ENCODE results near the gene NEURL1B.
A peak's percentile ranks its signal among the peaks of the same experiment; 100 is the strongest.

Gene NEURL1B

DNA sequence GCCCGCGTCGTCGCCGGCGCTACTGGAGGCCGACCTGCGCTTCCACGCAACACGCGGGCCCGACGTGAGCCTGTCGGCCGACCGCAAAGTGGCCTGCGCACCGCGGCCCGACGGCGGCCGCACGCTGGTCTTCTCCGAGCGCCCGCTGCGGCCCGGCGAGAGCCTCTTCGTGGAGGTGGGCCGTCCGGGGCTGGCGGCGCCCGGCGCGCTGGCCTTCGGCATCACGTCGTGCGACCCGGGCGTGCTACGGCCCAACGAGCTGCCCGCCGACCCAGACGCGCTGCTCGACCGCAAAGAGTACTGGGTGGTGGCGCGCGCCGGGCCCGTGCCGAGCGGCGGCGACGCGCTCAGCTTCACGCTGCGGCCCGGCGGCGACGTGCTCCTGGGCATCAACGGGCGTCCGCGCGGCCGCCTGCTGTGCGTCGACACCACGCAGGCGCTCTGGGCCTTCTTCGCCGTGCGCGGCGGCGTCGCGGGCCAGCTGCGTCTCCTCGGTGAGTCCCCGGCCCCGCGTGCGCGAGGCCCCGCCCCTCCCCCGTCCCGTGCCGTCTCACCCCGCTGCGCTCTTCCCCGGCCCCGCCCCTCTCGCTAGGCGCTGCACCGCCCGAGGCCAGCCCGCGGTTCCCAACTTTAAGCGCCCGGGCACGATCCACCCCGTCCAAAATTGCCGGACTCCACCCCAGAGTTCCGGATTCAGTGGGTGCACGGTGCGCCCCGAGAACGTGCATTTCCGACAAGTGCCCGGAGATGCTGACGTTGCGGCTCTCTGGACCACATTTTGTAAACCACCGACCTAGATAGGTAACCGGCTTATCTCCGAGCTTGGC is 42.8 kb downstream of the NEURL1B start:
- DNase-seq: no peak

DNA sequence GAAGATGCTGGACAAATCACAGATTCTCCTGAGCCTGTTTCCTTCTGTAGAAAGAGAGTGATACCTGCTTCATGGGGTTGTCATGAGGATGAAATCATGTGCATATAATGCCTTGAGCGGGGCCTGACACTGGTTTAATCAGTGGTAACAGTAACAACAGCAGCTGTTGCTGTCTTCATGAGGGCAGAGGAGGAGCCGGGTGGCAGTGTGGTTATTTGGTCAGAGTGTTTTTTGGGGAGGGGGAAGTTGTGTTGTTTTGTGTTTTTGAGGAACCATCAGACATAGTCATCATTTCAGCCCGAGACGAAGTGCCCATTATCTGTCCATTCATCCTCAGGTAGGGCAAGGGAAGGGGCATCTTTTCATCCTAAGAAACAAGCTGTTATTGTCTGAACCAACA is 44.0 kb downstream of the NEURL1B start:
- DNase-seq: no peak

DNA sequence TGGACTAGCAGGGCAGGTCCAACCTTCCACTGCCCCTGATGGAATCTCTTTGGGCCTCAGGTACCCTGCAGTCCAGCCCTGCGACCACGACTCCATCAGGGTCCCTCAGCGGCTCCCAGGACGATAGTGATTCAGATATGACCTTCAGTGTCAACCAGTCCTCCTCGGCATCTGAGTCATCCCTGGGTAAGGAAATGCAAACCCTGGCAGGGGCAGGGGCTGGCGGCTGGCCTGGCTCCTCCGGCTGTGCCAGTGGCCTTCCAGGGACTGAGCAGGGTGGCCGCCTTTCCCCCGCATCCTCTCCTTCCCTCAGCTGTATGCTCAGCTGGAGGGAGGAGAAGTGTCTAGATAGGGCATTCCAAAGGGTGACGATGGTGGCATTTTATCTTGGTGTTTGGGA is 45.0 kb downstream of the NEURL1B start:
- DNase-seq: no peak

DNA sequence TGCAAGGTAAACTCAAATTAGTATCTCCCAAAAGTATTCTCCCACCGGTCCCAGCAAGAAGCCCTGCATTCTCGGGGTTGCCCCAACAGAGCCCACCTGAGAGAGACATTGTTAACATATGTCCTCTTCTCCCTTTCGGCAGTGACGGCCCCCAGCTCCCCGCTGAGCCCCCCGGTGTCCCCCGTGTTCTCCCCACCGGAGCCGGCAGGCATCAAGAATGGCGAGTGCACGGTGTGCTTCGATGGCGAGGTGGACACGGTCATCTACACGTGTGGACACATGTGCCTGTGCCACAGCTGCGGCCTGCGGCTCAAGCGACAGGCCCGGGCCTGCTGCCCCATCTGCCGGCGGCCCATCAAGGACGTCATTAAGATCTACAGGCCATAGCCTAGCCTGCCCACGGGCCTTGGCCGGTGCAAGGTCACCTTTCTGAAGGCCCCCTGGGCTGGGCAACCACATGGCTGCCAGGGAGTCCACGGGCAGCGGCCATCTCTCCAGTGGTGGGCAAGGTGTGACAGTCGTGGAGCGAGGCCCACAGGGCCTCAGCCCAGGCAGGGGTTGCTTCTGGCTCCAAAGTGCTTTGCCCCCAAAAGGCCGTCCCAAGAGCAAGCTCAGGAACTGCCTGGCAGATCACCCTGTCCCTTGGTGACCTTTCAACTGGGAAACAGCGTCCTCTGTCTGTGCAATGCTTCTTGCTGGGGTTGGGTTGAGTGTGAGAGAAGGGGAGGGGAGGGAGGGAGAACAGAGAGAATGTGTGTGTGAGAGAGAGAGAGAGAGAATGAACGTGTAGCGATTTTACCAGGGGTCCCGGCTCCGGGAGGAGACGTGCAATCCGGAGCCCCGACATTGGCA is 45.7 kb downstream of the NEURL1B start:
- no peak for DNase-seq

DNA sequence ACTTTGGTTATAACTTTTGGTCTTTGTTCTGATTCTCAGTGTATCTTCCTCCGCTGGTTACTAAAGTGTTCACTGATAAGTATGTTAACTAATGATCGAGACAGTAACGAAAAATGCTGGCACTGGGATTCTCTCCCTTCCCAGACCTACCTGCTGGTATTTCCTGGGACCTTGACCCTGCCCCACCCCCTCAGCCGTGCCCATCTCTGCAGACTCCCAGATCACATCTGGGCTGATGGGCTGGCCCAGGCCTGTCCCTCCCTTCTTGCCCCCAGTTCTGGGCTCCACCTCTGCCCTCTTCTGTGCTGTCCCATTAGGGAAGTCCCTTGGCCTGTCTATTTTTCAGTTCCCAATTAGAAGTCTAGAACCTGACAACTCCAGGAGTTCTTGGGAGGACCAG is 46.9 kb downstream of the NEURL1B start:
- DNase-seq: no peak

DNA sequence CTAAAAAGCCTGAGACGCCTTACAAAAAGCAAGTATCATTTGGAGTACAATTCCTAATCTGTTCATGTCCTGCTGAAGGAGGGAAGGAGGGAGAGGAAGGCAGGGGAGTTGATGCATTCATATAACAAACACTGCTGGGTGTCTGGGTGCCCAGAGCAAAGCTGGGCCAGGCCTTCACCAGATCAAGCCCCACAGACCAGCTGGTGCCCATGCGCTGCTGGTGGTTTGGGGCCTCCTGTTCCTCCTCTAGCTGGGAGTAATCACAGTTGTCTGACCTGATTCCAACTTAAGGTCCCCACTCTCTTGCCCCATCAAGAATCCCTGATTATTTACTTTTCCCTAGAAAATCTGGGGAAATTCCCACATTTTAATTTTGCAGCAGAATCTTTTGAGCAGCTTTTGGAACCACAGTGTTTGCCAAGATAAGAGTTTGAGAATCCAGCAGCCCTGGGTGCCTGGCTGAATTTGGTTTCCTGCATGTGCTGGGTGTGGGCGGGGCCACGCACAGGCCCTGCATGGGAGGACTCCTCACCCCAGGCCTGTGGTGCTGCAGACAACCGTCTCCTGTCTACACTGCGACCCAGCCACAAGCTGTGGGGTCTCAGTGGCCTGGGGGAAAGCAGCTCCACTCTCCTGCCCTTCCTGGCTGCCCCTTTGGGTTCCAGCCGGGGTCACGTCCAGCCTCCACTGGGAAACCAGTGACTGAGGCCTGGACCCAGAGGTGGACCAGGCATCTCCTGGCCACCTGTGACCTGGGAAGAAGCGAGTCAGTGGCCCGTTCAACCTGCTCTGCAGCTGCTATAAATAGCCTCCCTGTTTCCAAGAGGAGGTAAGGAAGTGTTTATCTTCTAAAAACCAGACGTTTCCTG is 47.5 kb downstream of the NEURL1B start:
- no peak for DNase-seq

DNA sequence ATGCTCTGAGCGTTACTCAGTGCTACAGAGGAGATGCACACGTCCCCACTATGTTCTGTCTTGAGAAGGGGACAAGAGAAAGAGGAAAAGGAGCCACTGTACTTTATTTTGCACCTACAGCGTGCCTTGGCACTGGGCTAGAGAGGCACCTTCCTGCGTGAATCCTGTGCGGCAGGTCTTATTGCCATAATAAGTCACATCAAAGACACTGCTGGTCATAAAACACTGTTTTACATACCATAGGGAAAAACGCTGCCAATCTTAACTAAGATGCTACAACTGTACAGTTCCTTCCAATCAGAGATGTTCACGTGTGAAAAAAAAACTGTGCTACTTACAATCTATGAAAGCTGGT is 48.1 kb downstream of the NEURL1B start:
- no peak for DNase-seq

DNA sequence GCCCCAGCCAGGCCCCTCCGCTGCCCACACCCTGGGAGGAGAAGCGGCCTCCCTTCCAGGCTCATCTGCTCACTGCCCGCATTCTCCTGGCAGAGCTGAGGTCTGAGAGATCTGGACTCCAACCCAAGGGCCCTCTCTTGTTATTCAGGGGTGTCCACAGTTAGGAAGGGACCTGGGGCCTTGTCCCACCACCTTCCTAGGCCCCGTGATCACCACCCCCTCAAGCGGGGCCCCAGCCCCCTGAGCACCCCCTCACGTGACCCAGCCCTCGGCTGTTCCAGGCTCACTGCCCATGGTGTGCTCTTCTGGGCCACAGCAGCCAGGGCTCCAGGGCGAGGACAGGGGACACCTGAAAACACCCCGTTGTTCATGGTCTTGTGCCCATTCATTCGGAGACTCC is 48.7 kb downstream of the NEURL1B start:
- DNase-seq: no peak

DNA sequence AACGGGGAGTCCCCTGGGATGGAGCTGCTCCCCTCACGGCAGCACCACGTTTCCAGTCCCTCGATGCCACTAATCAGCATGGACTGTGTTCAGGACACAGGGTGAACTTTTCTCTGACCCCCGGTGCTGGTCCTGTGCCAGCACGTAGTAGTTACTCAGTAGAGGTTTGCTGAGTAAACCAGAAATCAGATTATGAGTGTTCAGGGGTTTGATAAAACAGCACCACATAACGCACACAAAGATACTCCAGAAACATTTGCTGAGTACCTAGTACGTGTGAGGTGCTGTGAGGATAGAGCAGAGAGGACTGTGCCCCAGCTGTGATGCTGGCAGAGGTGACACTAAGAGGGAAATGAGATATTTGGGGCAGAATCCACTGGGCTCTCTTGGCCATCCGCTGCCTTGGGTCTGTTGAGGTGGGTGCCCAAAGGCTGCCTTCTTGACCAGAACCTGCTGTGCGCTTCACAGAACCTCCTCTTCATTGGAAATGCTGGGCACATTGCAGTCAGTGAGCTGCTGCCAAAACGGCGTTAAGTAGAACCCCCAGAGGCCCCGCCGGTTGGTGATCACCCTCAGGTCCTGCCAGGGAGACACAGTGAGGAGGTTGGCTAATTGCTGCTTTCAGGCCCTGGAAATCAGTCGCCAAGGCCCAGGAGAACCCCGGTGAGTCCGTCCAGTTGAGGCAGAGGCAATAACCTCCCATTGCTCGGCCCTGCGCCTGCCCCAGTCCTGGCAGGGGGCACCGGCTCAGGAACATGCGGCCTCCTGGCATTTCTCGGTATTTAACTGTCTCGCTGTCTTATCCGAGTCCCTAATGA is 49.4 kb downstream of the NEURL1B start:
- DNase-seq: no peak

DNA sequence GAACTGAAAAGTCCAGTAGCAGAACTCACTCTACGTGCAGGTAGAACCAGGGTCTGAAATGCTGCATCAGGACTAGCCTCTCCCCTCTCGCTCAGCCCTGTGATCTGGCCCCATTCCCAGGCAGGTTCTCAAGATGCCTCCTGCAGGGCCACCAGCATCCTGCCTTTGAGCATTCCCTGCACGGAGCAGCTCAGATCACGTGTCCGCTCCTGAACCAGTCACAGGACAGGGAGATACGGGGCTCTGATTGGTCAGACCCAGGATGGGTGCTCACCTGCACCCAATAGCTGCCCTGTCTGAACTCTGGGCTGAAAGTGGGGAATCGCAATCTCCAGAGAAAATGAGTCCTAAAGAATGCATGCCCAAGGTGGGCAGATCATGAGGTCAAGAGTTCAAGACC is 50.8 kb downstream of the NEURL1B start:
- no peak for DNase-seq

DNA sequence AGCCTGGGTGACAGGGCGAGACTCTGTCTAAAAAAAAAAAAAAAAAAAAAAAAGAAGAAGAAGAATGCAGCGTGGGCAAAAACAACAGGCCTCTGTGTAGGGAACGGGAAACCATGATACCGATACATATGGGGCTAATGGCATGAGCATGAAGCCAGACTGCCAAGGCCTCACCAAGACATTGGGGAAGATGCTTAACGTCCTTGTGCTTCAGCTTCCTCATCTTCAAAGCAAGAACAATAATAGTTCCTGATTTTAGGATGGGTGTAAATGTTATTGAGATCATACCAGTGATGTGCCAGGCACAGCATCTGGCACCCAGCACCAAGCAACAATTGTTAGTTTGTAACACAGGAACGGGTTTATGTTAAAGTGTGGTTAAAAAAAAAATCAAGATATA is 51.4 kb downstream of the NEURL1B start:
- DNase-seq: no peak

DNA sequence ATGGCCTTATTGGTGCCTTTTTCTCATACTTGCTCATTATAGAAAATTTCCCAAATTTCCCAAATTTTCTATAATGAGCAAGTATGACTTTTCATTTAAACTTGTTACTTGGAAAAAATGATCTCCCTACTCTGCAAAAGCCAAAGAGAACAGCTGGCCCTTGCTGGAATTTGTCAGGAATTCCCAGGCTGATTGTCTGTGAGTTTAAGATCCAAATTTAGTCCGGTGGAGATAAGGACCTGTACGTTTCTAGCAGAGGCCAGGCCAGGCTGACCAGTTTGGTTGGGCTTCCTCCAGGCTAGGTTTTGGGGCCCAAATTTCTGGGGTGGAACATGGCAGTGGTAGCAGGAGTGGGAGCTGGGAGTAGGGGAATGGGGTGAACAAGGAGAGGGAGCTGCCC is 51.9 kb downstream of the NEURL1B start:
- DNase-seq: no peak

DNA sequence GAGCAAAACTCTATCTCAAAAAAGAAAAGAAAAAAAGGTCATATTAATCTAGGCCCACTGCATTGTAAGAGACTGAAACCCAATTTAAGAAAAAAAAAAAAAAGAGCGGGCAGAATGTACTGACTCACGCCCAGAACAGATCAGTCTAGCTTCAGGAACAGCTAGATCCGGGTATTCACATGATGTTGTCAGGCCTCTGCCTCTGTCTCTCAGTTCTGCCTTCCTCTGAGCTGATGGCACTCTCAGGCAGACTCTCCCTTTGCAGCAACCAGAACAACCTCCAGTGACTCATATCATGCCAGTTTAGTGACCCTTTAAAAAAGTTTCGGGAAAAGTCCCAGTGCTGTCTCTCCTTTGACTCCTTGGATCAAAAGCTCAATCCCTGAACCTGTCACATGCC is 53.0 kb downstream of the NEURL1B start:
- DNase-seq: no peak

DNA sequence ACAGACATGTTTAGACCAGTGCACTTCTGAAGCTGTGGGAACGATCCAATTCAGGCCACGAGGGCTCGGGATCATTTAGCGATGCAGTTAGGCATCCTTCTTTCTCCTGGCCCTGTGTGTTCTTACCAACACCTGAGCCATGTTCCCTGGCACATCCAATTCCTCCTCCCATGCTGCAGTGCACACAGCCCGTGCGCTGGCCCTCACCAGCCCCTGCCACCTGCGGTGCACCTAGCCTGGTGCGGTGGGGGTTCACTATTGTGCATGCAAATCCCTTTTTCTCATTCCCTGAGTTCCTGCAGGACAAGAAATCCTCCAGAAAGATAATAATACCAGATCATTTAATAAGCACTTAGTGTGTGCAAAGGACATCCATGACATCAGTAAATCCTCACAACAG is 53.5 kb downstream of the NEURL1B start:
- no peak for DNase-seq

DNA sequence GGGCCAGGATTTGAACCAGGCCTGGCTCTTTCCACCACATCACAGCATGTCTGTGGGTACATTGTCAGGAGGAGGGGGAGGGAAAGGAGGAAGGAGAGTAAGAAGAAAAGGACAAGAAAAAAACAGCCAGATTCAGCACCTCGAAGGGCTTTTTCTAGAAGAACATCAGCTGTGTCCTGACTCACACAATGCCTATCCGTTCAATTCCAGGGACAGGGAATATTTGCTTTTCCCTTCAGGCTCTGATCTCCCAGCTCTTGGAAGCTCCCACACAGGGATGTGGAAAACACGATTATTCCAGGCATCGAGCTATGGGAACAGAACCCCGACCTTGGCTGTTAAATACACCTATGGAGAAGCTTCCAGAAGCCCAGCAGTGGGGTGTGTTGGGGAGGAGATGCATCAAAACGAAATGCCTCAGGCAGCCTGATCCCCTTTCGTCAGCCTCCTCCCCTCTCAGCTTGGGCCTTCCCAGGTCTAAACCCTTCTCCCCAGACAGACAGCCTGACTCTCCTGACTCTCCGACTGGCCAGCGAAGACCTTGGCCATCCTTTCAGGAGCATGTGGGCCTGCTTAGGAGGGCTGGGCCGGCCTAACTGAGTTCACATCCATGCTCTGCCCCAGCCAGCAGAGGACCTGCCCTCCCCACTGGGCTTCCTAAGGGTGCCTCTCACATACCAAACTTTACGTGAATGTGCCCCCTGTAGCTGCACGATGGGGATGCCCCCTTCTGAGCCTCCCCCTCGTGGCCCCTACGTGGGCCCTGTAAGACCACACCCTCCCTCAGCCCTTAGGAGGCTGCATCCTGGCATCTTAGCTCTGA is 54.4 kb downstream of the NEURL1B start:
- DNase-seq: no peak

DNA sequence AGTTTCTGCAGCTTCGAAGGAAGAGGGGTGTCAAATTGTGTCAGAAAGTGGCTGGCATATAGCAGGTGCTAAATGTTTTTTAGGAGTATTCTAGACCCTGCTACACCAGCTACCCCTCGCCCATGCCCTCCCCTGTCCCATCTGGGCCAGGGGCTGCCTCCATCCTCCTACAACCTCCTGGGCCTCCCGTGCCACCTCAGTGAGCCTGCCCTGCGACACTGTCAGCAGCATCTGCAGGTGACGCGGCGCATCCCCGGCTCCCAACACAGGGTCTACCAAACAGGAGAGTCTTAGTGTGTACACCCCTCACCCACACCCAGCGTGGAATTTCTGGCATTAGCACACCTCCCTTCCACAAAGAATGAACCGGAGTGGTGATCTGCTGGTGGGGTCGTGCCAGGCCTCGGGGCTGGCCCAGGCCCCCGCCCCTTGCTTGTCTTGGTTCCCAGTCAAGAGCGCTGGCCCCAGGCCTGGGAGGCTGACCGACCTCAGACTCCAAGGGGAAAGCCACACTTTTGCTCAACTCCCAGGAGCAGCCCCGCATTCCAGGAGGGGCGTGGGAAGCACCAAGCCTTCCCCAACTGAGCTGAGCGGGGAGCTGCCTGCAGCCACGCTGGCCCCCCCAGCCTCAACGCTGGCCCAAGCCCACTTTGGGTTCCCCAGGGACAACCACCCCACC is 55.2 kb downstream of the NEURL1B start:
- DNase-seq: no peak

DNA sequence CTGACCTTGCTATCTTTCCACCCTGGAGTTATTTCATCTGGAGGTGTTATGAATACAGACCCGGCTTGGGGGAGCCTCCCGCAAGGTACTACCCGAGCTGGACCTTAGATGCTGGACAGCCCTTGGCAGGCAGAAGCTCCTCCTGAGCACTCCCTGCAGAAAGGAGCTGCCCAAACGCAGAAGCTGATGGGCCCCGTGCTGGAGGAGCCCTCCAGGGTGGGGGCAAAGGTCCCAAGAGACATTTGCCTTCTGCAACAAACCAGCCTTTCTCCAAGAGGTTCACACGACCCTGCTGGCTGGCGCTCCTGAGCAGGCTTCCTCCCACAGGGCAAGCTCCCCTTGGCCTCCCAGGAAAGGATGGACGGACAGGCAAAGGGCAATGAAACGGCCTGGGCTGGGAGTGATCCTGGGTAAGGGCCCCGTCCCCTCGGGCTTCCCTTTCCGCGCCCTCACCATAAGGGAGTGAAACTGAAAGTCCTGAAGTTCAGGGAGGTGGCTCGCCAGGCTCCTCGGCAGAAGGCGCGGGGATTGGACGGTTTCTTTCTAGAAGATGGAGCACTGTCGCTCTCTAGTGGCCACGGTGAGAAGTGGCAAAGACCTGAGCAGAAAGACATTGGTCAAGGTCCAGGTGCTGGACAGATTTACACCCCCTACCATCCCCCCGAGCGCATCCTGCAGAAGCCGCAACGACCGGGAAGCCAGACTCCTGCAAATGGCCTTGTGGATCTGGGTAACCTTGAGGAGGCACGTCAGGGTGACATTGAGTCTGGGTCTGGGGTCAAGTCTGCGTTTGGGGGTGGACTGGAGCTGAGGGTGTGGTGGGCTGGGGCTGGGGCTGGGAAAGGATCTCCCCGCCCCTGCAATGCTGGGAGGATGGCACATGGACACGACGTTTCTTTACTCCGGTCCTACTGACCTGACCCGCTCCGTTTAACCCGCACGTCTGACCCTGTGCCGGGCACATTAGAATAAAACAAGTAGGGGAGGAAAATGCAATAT is 56.4 kb downstream of the NEURL1B start:
- DNase-seq: peak; percentile 48

DNA sequence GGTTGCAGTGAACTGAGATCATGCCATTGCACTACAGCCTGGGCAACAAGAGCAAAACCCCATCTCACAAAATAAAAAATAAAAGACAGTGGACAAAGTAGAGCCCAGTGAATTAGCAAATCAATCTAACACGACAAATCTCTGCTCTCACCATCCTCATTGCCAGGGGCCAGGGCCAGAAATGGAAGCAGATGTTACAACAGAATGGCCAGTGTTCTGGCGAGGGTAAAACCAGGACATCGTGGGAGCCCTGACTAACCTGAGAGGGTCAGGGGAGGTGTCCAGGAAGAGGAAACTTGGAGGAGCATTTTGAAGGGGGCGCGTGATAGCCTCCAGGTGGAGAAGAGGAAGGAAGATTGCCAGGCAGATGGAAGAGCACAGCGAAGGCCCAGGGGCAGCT is 58.4 kb downstream of the NEURL1B start:
- no peak for DNase-seq

DNA sequence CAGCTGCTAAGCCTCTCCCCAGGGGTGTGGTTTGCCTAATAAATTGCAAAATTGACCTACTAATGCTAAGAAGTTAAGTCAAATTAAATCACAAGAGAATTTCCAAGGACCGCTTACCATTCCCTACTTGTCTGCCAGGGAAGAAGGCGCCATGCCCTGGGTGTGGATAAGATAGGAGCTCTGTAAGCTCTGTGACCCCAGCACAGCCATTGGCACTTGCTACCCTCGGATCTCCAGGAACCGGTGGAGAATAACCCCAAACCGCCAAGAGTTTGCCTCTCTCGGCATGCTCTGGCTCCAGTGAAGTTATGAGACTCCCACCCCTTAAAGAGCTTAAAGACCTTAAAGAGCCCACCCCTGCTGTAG is 58.9 kb downstream of the NEURL1B start:
- DNase-seq: no peak
